ENCODE data around the gene PCDHAC1. TPM values are rescaled to one million over a fixed set of nuclear protein-coding genes. Genes with fewer than 3 reads are reported as not detected.

The PCDHAC1 gene
- total and polyA plus RNA-seq, 2 of the 4 experiments (the other 2 are of a cell fraction) = under 0.01 TPM; not detected in 1

- H3K36me3 ChIP-seq (ENCODE audit: control insufficient read depth, insufficient read depth, low read length) = no peaks in the 10 kb centered on the region
- no peak within 1 kb of the TSS for H4K91ac ChIP-seq (ENCODE audit: insufficient read depth, low read depth, low read length)
- BruUV-seq (replicated peaks) = no TSS peak
- H3K4me3 ChIP-seq (ENCODE audit: insufficient read depth, low read depth, low read length) = no peak within 1 kb of the TSS
- H2BK5ac ChIP-seq (ENCODE audit: low read depth, low read length, poor library complexity, severe bottlenecking) = no peak within 1 kb of the TSS
- CTCF ChIA-PET = no interaction called here
- no peak for DNase-seq
- 17% methylated on average over 3 of the region's 35 CpGs; no CpG with 5 or more reads in 1 of the 2 experiments for WGBS, 2 experiments (ENCODE audit: extremely low coverage in 2 of 2, insufficient read length in 1 of 2)
- no peak within 1 kb of the TSS for H3K4ac ChIP-seq (ENCODE audit: low read depth, low read length)
- peaks cover 28% of the 10 kb centered on the region for H3K9me3 ChIP-seq (ENCODE audit: control insufficient read depth, insufficient read depth, low read length)
- no peak within 1 kb of the TSS for H2AK5ac ChIP-seq (ENCODE audit: low read depth, low read length)
- intact Hi-C loops (cut with micrococcal nuclease) = no loop called here
- H4K5ac ChIP-seq (ENCODE audit: low read depth, low read length) = no peak within 1 kb of the TSS
- TF ChIP-seq CTCF (conservative IDR thresholded peaks at IDR 0.05; ENCODE audit: low read depth, low read length) = no peak
- TF ChIP-seq FOS (IDR thresholded peaks at IDR 0.05; ENCODE audit: low read depth, low read length) = no peak
- no peak for TF ChIP-seq USF2 (IDR thresholded peaks at IDR 0.05; ENCODE audit: low read depth, low read length)
- TF ChIP-seq RCOR1 (IDR thresholded peaks at IDR 0.05; ENCODE audit: insufficient replicate concordance, low read length) = no peak
- TF ChIP-seq ELK1 (IDR thresholded peaks at IDR 0.05; ENCODE audit: borderline replicate concordance, low read depth, low read length) = no peak
- TF ChIP-seq SMC3 (IDR thresholded peaks at IDR 0.05; ENCODE audit: low read depth, low read length) = no peak
- H2BK20ac ChIP-seq (ENCODE audit: low read depth, low read length) = no peak within 1 kb of the TSS
- H2BK120ac ChIP-seq (ENCODE audit: low read depth, low read length) = no peak within 1 kb of the TSS
- H2AFZ ChIP-seq (replicated peaks; ENCODE audit: low read length, poor library complexity) = no peak within 1 kb of the TSS
- in situ Hi-C loops (cut with MboI; ENCODE audit: low sequenced_read_pairs) = no loop called here
- no peak within 1 kb of the TSS for H3K4me2 ChIP-seq (ENCODE audit: low read depth, low read length)
- no peak within 1 kb of the TSS for H3K56ac ChIP-seq (ENCODE audit: extremely low read depth, insufficient read depth, low read length)
- no peak within 1 kb of the TSS for H3K18ac ChIP-seq (ENCODE audit: low read depth, low read length)
- H3K27ac ChIP-seq (ENCODE audit: insufficient read depth, low read length) = no peak within 1 kb of the TSS
- H3K4me1 ChIP-seq (ENCODE audit: control insufficient read depth, insufficient read depth, low read length) = no peaks in the 10 kb centered on the region
- H3K14ac ChIP-seq (replicated peaks; ENCODE audit: low read depth, low read length) = no peak within 1 kb of the TSS
- no peaks in the 10 kb centered on the region for H3K79me1 ChIP-seq (ENCODE audit: low read depth in 1 of 2, low read length in 2 of 2)
- POLR2A ChIA-PET (ENCODE audit: unreplicated experiment) = no interaction called here
- dilution Hi-C loops (cut with HindIII; ENCODE audit: low sequenced_read_pairs, unreplicated experiment) = no loop called here
- no peaks in the 10 kb centered on the region for H3K9me1 ChIP-seq (ENCODE audit: insufficient read depth, low read length)
- no peak within 1 kb of the TSS for H2AK9ac ChIP-seq (replicated peaks; ENCODE audit: low read depth, low read length, poor library complexity)
- H2BK15ac ChIP-seq (ENCODE audit: low read depth, low read length) = no peak within 1 kb of the TSS
- no peak within 1 kb of the TSS for H4K8ac ChIP-seq (ENCODE audit: low read depth in 2 of 2, low read length in 2 of 2)
- H3K27me3 ChIP-seq (ENCODE audit: control insufficient read depth, insufficient read depth, low read length) = no peaks in the 10 kb centered on the region
- H3K23ac ChIP-seq (ENCODE audit: low read depth, low read length) = no peak within 1 kb of the TSS
- no peaks in the 10 kb centered on the region for H4K20me1 ChIP-seq (ENCODE audit: insufficient read depth, low read length)
- no peak for ATAC-seq (ENCODE audit: low read depth)
- no peak within 1 kb of the TSS for H3K9ac ChIP-seq (ENCODE audit: low read depth, low read length)
Measured at GRCh38 chr5:140881889-140882590, 44.1 kb upstream of the PCDHAC1 start, which contains the start of gene PCDHA13. Gene PCDHA13, plus strand, starts transcription at chr5:140882124. Its CDS starts 145 bp downstream, at chr5:140882269.

All from IMR-90 (cell line).